Activated CD4-positive, alpha-beta memory T cell treated with anti-CD3 and anti-CD28 coated beads for 36 hours (primary cell): ENCODE measurements around the gene KRTAP17-1. TPM values are rescaled to one million over a fixed set of nuclear protein-coding genes. Genes with fewer than 3 reads are reported as not detected.

Experiments used
- CTCF ChIA-PET: fragments of 350-600 bp; sonication (Branson Sonifier 250); formaldehyde crosslinking; loops from one replicate; lab custom pipeline; 2021; ENCODE audit warnings: antibody characterized with exemption, inconsistent platforms; lab: Charles Lee
- POLR2A ChIA-PET: fragments of 350-600 bp; sonication (Branson Sonifier 250); formaldehyde crosslinking; loops from one replicate; lab custom pipeline; 2021; ENCODE audit warnings: antibody characterized with exemption; lab: Charles Lee
- DNase-seq: peaks from one replicate; pipeline ENCODE4 v3.0.0-alpha.2; 2020
- H3K27ac Mint-ChIP-seq: one replicate; pipeline ENCODE4 v1.8.0; 2021; ENCODE audit warnings: mixed read lengths
- H3K27me3 Mint-ChIP-seq: one replicate; pipeline ENCODE4 v1.8.0; 2021; ENCODE audit warnings: mixed read lengths
- H3K36me3 Mint-ChIP-seq: one replicate; pipeline ENCODE4 v1.8.0; 2021; ENCODE audit warnings: mixed read lengths
- H3K4me1 Mint-ChIP-seq: one replicate; pipeline ENCODE4 v1.8.0; 2021; ENCODE audit warnings: low read depth, mixed read lengths
- H3K4me3 Mint-ChIP-seq: one replicate; pipeline ENCODE4 v1.8.0; 2021; ENCODE audit warnings: mild to moderate bottlenecking, mixed read lengths
- H3K9me3 Mint-ChIP-seq: one replicate; pipeline ENCODE4 v1.8.0; 2021; ENCODE audit warnings: mixed read lengths
- intact Hi-C: fragments of 100-400 bp; cut with micrococcal nuclease; formaldehyde crosslinking; loops from one replicate; pipeline ENCODE4 v1.15.1; 2023
- total RNA-seq, 2 experiments: library from RNA; stranded (reverse); gene quantifications; one replicate each; pipeline ENCODE4 v1.2.3, GENCODE V29; 2021

KRTAP17-1 gene
- total RNA-seq, 2 experiments from 2014 or later, result not detected

DNA sequence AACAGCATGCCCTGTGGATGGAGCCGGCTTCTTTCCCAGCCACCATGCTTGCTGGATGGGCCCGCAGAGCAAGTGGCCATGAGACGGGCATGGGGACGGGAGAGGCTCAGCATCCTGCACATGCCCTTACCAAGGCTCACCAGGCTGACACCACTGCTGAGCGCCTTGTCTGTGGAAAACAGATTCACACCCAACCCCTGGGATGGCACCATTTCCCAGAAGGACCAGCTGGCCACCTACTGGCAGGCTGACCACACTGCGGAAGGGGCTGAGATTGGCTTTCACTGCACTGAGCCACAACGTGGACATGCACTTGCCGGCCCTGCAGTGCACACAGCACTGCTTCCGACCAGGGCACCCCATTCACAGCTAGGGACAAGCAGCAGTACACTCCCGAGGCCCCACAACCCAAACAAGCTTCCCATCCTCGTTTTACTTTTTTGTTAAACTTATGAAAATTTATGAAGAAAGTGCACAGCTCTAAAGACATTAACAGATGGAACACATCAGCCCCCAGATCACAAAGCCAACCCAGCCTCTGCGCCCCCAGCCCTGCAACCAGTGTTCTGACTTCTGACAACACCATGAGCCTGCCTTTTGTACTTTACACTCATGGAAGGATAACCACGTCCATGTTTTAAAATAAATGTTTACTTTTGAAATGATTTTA, 13.9 kb upstream of the KRTAP17-1 start:
- POLR2A ChIA-PET, result no interaction called here

DNA sequence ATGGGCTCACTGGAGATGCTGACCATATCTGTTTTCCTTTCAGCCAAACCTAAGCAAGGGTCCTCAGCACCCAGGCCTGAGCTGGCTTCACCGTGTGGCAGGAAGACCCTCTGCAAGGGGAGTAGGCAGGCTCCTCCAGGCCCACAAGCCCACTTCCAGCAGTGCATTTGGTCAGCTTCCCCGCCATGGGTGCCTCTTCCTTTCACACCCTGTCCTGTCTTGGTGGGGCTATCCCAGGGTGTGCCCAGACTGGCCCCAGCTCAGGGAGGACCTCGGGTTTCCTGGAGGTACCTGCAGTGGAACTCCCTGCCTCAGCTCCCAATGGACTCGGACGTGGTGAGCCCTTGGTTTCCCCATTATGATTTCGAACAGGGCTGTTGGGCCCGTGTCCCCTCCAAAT, 12.7 kb upstream of the KRTAP17-1 start:
- peaks cover 46% of the 10 kb centered on the region for H3K4me1 Mint-ChIP-seq
- no peak for DNase-seq
- ChIA-PET POLR2A (no interaction called here), CTCF (interaction anchor here (1.3 to 1.8 kb wide), 2 partner anchors 9 to 168 kb away, joined by 4 read pairs; no protein-coding TSS in a partner anchor)
- no peak overlapping the region for H3K4me3 Mint-ChIP-seq
- no peaks in the 10 kb centered on the region for H3K27me3 Mint-ChIP-seq
- intact Hi-C loops, result loop anchor here (10.0 kb wide), 1 partner anchor 523 kb away; no protein-coding TSS in a partner anchor
- no peak overlapping the region for H3K27ac Mint-ChIP-seq
- no peaks in the 10 kb centered on the region for H3K9me3 Mint-ChIP-seq
- no peaks in the 10 kb centered on the region for H3K36me3 Mint-ChIP-seq

More for the DNA sequence above, 13.9 kb upstream of the KRTAP17-1 start:
- CTCF ChIA-PET, result interaction anchor here (0.6 to 1.8 kb wide), 7 partner anchors 8 to 416 kb away, joined by 3 to 5 read pairs (median 4); no protein-coding TSS in a partner anchor
- Mint-ChIP-seq H3K9me3 (no peaks in the 10 kb centered on the region), H3K27ac (no peak overlapping the region), H3K4me3 (no peak overlapping the region), H3K4me1 (peaks cover 47% of the 10 kb centered on the region), H3K36me3 (no peaks in the 10 kb centered on the region), H3K27me3 (no peaks in the 10 kb centered on the region)
- peak; percentile 55 for DNase-seq
- intact Hi-C loops, result loop anchor here (10.0 kb wide), 1 partner anchor 525 kb away; no protein-coding TSS in a partner anchor

DNA sequence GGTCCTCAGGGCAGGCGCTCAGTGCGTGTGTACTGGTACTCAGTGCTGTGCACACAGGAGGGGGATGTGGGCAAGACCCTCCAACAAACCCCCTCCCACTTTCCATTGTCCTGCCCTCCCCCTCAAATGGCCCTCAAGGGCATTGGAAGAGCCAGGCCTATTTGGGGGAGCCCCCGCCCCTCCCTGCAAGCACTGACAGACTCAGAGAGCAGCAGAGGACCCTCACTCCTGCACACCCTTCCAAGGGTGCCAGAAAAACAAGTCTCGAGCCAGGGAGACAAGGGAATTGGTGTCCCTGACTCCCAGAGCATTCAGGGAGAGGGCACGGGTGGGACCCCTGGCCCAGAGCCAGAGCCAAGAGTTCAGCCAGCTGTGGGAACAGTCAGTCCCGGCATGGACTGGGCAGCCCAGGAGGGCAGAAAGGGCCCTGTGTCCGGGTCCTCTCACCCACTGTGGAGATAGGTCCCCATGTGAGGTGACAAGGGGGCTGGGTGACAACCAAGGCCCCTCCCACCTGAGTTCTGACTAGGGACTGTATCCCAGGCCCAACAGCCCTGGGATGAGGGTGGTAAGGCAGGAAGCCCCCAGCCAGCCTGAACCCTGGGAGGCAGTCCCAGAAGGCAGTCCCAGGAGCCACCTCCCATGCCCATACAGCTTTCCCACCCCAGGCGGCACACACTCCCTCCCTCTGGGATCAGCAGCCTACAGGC, 12.1 kb upstream of the KRTAP17-1 start:
- peaks cover 47% of the 10 kb centered on the region for H3K4me1 Mint-ChIP-seq
- DNase-seq, result no peak
- H3K36me3 Mint-ChIP-seq, result no peaks in the 10 kb centered on the region
- H3K4me3 Mint-ChIP-seq, result no peak overlapping the region
- intact Hi-C loops, result loop anchor here (10.0 kb wide), 1 partner anchor 523 kb away; no protein-coding TSS in a partner anchor
- no peaks in the 10 kb centered on the region for H3K9me3 Mint-ChIP-seq
- no peaks in the 10 kb centered on the region for H3K27me3 Mint-ChIP-seq
- H3K27ac Mint-ChIP-seq, result no peak overlapping the region
- ChIA-PET CTCF (interaction anchor here (1.3 kb wide), 1 partner anchor 10 kb away, joined by 4 read pairs; no protein-coding TSS in a partner anchor), POLR2A (no interaction called here)

DNA sequence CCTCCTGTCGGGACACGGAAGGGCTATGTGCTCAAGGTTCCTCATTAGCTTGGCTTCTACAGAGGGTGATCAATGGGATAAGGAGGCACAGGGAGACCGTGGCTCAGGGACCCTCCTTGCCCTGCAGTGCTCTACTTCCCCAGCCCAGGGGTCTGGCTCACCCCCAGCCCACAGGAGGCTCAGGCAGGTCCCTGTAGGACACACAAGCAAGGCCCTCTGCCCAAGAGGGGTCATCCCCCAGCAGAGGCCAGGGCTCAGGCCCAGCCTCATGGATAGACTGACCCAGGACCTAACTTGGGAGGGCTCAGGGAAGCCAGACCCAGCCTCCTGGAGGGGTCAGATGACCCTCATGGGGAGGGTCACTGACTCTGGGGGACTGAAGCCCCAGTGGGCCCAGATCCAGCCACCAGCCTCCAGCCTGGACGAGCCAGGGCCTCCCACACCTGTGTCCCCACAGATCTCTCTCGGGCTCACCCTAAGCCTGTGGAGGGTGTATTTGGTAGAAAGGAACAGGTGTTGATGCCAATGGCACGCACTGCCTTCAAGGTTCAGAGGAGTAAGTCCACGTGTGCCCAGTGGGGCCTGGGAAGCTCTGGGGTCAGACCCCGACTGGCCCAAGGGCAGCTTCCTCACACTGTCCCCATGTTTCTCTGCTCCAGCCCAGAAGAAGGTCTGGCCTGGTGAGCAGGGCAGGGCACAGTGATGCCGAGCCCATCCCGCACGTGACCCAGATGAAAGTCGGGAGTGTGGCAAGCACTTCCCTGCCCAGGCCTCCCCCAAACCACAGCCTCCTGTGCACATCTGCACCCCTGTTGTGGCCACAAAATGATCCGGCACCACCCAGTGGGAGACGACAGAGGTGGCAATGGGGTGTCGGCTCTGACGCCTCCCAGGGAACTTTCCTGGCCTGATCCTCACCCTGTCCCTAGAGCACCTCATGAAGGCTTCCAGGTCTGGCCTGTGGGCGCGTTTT, 10.9 kb upstream of the KRTAP17-1 start:
- H3K27ac Mint-ChIP-seq, result no peak overlapping the region
- no peaks in the 10 kb centered on the region for H3K9me3 Mint-ChIP-seq

DNA sequence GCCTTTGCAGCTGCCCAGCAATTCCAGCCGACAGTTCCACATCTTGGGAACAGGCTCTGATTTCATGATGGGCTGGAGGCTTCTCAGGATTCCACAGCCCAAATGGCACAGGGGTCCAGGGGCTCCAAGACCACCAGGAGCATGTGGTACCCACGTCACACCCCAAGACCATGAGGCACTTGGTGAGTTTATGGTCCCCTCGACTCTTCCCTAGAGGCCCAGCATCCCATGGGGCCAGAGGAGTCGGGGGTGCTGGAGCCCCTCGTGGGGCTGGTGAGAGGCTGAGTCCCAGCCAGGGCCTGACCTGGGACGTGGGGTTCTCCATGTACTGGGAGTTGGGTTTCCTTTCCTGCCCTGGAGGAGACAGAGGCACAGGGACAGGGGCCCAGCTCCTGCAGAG, 10.1 kb upstream of the KRTAP17-1 start:
- Mint-ChIP-seq H3K9me3 (peaks cover 2% of the 10 kb centered on the region), H3K4me1 (peaks cover 51% of the 10 kb centered on the region), H3K27me3 (no peaks in the 10 kb centered on the region), H3K27ac (no peak overlapping the region), H3K4me3 (no peak overlapping the region), H3K36me3 (no peaks in the 10 kb centered on the region)
- ChIA-PET POLR2A (no interaction called here), CTCF (no interaction called here)
- DNase-seq, result no peak
- intact Hi-C loops, result loop anchor here (10.0 kb wide), 1 partner anchor 521 kb away; no protein-coding TSS in a partner anchor

More for the DNA sequence above, 10.9 kb upstream of the KRTAP17-1 start:
- ChIA-PET POLR2A (no interaction called here), CTCF (no interaction called here)
- no peak overlapping the region for H3K4me3 Mint-ChIP-seq
- no peaks in the 10 kb centered on the region for H3K36me3 Mint-ChIP-seq
- DNase-seq, result peak; percentile 28
- intact Hi-C loops, result loop anchor here (10.0 kb wide), 1 partner anchor 522 kb away; no protein-coding TSS in a partner anchor
- no peaks in the 10 kb centered on the region for H3K27me3 Mint-ChIP-seq
- peaks cover 51% of the 10 kb centered on the region for H3K4me1 Mint-ChIP-seq

DNA sequence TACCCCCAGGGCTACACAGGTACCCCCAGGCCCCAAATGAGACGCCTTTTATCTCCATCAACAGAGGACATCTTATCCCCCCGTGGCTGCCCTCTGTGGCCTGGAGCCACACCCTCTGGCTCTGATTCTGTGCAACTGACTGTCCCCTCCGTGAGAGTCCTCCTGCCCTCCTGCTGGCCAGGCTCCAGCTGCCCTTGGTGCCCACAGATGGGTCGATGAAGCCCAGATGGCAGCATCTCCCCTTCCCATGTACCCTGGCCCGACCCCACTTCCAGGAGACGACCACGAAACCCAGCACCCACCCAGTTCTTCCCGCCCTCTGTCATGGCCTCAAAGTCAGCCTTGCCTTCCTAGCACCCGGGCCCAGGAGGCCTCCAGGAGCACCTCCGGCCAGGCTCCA, 9.6 kb upstream of the KRTAP17-1 start:
- no peak for DNase-seq
- Mint-ChIP-seq H3K4me3 (no peak overlapping the region), H3K4me1 (peaks cover 51% of the 10 kb centered on the region), H3K36me3 (no peaks in the 10 kb centered on the region), H3K27me3 (no peaks in the 10 kb centered on the region), H3K27ac (no peak overlapping the region), H3K9me3 (peaks cover 7% of the 10 kb centered on the region)
- intact Hi-C loops, result loop anchor here (10.0 kb wide), 1 partner anchor 520 kb away; no protein-coding TSS in a partner anchor
- ChIA-PET POLR2A (no interaction called here), CTCF (no interaction called here)

DNA sequence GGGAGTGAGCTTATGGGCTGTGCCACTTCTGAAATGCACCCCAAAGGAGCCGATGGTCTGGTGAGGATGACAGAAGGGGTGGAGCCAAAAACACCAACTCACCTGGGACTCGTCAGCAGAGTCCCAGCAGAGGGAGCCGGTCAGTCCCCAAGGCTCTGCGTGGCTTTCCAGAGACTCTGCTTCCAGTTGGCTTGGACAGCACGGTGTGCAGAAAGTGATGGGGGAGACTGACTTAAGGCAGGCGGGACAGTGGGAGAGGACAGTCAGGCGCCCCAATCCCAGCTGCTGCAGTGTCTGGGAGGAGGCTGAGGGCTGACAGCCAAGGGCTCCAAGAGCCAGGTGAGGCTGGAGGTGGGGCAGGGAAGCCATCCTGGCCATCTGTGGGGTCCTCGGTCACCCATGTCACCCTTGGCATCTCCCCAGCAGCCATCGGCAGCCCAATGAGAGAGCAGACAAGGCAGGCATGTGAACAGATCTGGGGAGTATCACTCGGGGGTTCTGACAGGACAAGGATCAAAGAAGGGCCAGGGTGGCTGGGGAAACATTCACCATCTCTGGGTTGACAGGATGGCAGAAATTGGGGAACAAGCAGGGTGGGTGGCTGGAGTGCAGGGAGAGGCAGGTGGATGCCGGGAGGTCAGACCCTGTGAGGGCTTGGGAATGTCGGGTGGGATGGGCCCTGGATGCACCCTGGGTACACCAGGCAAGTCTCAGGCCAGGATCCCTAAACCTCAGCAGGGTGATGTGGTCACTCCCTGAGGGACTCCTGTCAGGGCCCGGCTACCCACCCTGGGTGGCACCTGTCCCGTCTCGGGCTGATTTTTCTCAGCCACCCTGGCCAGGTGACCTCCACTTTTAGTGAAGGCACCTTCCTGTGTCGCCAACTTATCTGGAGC, 8.9 kb upstream of the KRTAP17-1 start:
- H3K4me1 Mint-ChIP-seq, result peaks cover 51% of the 10 kb centered on the region
- ChIA-PET POLR2A (no interaction called here), CTCF (no interaction called here)
- intact Hi-C loops, result loop anchor here (10.0 kb wide), 1 partner anchor 520 kb away; no protein-coding TSS in a partner anchor
- peak overlapping the region; percentile 5 for H3K27ac Mint-ChIP-seq
- peaks cover 6% of the 10 kb centered on the region for H3K36me3 Mint-ChIP-seq
- DNase-seq, result peak; percentile 41
- H3K9me3 Mint-ChIP-seq, result peaks cover 14% of the 10 kb centered on the region
- no peak overlapping the region for H3K4me3 Mint-ChIP-seq
- no peaks in the 10 kb centered on the region for H3K27me3 Mint-ChIP-seq

DNA sequence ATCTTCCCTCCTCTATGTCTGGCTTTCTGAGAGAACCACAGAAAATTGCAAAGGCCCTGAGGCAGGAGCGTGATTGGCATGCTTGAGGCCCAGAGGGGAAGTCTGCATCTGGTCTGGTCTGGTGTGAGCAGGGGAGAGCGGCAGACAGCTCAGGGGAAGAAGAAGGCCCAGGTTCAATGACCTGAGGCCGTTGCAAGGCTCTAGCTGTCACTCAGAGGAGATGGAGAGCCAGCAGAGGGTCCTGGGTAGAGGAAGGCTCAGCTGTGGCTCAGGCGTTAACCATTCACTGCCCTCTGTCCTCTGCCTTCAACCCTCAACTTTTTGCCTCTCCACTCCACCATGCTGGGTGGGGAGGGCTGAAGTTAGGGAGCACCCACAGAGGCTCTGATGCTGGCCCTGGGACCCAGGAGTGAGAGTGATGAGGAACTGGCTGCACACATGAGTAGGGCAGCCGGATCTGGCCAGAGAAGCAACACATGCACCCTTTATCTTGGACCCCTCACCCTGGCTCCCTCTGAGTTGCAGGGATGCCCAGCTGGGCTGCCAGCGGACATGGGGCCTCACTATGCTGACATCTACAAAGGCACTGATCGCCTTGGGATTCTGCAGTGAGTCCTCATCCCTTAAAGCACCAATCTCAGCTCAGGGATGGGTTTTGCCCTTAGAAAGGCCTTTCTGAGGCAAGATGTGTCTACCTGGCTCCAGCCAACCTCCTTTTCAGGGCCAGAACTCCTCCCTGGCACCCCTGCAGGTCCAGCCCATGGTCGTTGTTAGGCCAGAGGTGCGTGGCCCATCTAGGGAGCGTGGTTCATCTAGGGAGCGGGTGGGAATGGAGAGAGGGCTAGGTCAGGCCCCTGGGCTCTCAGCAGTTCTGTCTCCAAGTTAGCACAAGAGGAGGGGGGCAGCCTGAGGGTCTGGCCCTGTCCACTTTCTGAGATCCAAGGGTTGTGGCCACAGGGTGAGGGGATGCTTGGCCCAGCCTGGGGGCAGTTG, 7.7 kb upstream of the KRTAP17-1 start:
- Mint-ChIP-seq H3K4me1 (peaks cover 45% of the 10 kb centered on the region), H3K36me3 (peaks cover 6% of the 10 kb centered on the region), H3K27me3 (no peaks in the 10 kb centered on the region), H3K9me3 (peaks cover 14% of the 10 kb centered on the region), H3K27ac (no peak overlapping the region), H3K4me3 (no peak overlapping the region)
- POLR2A ChIA-PET, result interaction anchor here (0.9 kb wide), 1 partner anchor 165 kb away, joined by 5 read pairs; no protein-coding TSS in a partner anchor
- CTCF ChIA-PET, result interaction anchor here (0.5 to 2.7 kb wide), 36 partner anchors 8 to 498 kb away, joined by 3 to 18 read pairs (median 4); partner anchors contain the start of genes KRT33A, KRT36 and KRTAP16-1
- no peak for DNase-seq
- intact Hi-C loops, result loop anchor here (2.0 to 10.0 kb wide), 3 partner anchors 14 to 518 kb away; partner anchors contain the start of gene KRTAP16-1

DNA sequence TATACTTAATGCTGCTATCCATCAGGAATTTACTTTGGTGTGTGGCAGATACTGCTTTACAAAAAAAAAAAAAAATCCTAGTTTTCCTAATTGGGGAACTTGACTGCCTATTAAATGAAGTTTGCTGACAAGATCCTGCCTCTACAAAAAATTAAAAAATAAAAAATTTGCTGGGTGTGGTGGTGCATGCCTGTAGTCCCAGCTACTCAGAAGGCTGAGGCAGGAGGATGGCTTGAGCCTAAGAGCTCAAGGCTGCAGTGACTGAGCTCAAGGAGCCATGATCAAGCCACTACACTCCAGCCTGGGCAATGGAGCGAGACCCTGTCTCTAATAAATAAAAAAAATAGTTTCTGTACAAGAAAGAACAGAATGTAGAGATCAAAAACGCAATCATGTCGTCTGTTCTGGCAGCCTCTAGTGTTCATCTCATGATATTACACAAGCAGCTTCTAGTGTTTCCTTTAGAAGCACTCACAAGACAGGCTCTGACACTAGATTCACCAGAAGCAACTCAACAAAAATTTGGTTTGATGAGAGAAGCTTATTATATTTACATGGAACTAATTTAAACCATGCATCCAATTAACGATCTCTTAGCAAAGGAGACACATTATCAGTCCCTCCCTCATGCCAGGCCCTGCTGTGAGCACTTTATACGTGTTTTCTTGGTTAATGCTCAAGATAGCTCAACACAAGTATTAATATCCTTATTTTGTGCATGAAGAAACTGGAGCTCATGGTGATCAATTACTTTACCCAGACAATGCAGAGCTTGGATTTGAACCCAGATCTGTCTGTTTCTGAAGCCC, 6.8 kb upstream of the KRTAP17-1 start:
- peaks cover 14% of the 10 kb centered on the region for H3K9me3 Mint-ChIP-seq
- no peak for DNase-seq
- H3K27me3 Mint-ChIP-seq, result no peaks in the 10 kb centered on the region
- H3K4me1 Mint-ChIP-seq, result peaks cover 39% of the 10 kb centered on the region
- H3K27ac Mint-ChIP-seq, result no peak overlapping the region
- ChIA-PET POLR2A (interaction anchor here (0.9 kb wide), 1 partner anchor 166 kb away, joined by 5 read pairs; no protein-coding TSS in a partner anchor), CTCF (interaction anchor here (0.5 to 2.7 kb wide), 39 partner anchors 8 to 497 kb away, joined by 3 to 18 read pairs (median 4); partner anchors contain the start of genes KRT33A, KRT36 and KRTAP16-1)
- intact Hi-C loops, result loop anchor here (2.0 to 10.0 kb wide), 3 partner anchors 13 to 517 kb away; partner anchors contain the start of gene KRTAP16-1
- H3K36me3 Mint-ChIP-seq, result peaks cover 6% of the 10 kb centered on the region
- H3K4me3 Mint-ChIP-seq, result no peak overlapping the region
